HG02798 (cell line): ENCODE measurements around the gene POLR3B.

Experiments used
- ATAC-seq: cut with Tn5 transposase; IDR thresholded peaks from one replicate; pipeline ENCODE4 v1.9.1; 2021; ENCODE audit warnings: mild to moderate bottlenecking; ENCODE audit not compliant: unreplicated experiment, poor library complexity

POLR3B gene

GRCh38 chr12:106517314-106517713 lies 159.8 kb downstream of the POLR3B start:
- ATAC-seq: no peak

GRCh38 chr12:106519607-106520021 lies 162.1 kb downstream of the POLR3B start:
- no peak for ATAC-seq

- no peak for ATAC-seq
Measured at GRCh38 chr12:106521901-106522300, 164.4 kb downstream of the POLR3B start.

- ATAC-seq: no peak
Measured at GRCh38 chr12:106522708-106523107, 165.2 kb downstream of the POLR3B start.

GRCh38 chr12:106527356-106527755 lies 169.8 kb downstream of the POLR3B start:
- ATAC-seq: no peak

GRCh38 chr12:106541201-106541600 lies 183.7 kb downstream of the POLR3B start:
- no peak for ATAC-seq

- no peak for ATAC-seq
Measured at GRCh38 chr12:106551410-106551809, 193.9 kb downstream of the POLR3B start.

GRCh38 chr12:106552228-106552627 lies 194.7 kb downstream of the POLR3B start:
- no peak for ATAC-seq
